Stimulated activated CD4-positive, alpha-beta T cell treated with anti-CD3 and anti-CD28 coated beads, Interleukin-4, amount 100 ng/mL, for 48 hours (primary cell): ENCODE results near the gene SYDE2.
"Not testable (repeated sequence)": the region's sequence is repeated elsewhere in the genome, so short reads cannot be mapped to it uniquely, and the experiment has no call there.

Experiments
- DNase-seq, 2 donors: peaks; one replicate each; pipeline ENCODE4 v3.0.0-alpha.2; 2020; ENCODE audit warnings: low read depth in 2 of 2

Gene SYDE2

GRCh38 chr1:85174503-85174902 lies 26.3 kb downstream of the SYDE2 start:
- DNase-seq: no peak

- no peak for DNase-seq
These were observed 28.0 kb downstream of the SYDE2 start for GRCh38 chr1:85172684-85173337.

GRCh38 chr1:85171721-85172120 lies 29.1 kb downstream of the SYDE2 start:
- DNase-seq: no peak

GRCh38 chr1:85168884-85169283 lies 31.9 kb downstream of the SYDE2 start:
- DNase-seq: no peak

GRCh38 chr1:85166351-85166750 lies 34.5 kb downstream of the SYDE2 start:
- DNase-seq: no peak

GRCh38 chr1:85158910-85159309 lies 41.9 kb downstream of the SYDE2 start:
- DNase-seq: no peak

GRCh38 chr1:85157436-85157835 lies 43.4 kb downstream of the SYDE2 start:
- DNase-seq: no peak

GRCh38 chr1:85153149-85153891 lies 47.5 kb downstream of the SYDE2 start:
- no peak for DNase-seq

- DNase-seq: no peak
These were observed 49.4 kb downstream of the SYDE2 start for GRCh38 chr1:85151446-85151845.

GRCh38 chr1:85149805-85150204 lies 51.0 kb downstream of the SYDE2 start:
- DNase-seq: no peak

- no peak for DNase-seq
These were observed 52.1 kb downstream of the SYDE2 start for GRCh38 chr1:85148524-85149250.

GRCh38 chr1:85146972-85147359 lies 53.9 kb downstream of the SYDE2 start:
- DNase-seq: no peak

GRCh38 chr1:85146298-85146971 lies 54.4 kb downstream of the SYDE2 start:
- not testable (repeated sequence) for DNase-seq

GRCh38 chr1:85144351-85144750 lies 56.5 kb downstream of the SYDE2 start:
- no peak for DNase-seq

- no peak for DNase-seq
These were observed 58.1 kb downstream of the SYDE2 start for GRCh38 chr1:85142753-85143152.

- not testable (repeated sequence) for DNase-seq
These were observed 62.4 kb downstream of the SYDE2 start for GRCh38 chr1:85138439-85138838.

GRCh38 chr1:85137660-85138059 lies 63.2 kb downstream of the SYDE2 start:
- DNase-seq: no peak

- DNase-seq: no peak
These were observed 65.4 kb downstream of the SYDE2 start for GRCh38 chr1:85135392-85135798.

- no peak for DNase-seq
These were observed 66.0 kb downstream of the SYDE2 start for GRCh38 chr1:85134583-85135391.

- DNase-seq: no peak
These were observed 67.2 kb downstream of the SYDE2 start for GRCh38 chr1:85133565-85134159.
